ENCODE measurements around the gene GPR37. TPM values are rescaled to one million over a fixed set of nuclear protein-coding genes. Genes with fewer than 3 reads are reported as not detected.

The GPR37 gene
- total and polyA plus RNA-seq, 10 of the 15 experiments (the other 5 are each of a cell fraction or from before 2014, with no cell fraction given), result 0.02 TPM; not detected in 9

DNA sequence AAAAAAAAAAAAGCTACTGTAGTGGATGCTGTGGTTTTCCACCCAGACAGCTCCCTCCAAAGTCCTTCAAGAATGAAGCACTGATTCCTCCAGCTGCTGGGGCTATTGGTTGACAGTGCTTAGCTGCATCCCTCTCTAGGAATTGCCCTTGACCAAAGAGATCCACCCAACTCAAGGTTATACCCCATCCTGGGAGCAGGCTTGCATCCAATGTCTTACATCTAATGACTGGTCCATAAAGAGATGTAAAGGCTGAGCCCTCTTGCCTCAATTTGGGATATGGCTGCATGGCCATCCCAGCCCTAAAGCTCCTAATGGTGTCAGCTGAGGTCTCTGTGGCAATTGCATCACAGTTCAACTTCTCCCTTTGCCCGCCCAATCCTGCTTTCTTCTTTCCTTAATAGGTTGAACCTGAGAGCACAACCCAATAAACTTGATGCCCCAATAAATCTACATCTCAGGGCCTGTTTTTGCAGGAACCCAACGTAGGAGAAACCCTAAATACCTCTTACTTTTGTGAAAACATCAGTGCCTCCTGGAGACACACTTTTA is 4.4 kb downstream of the GPR37 start:
- Histone ChIP-seq H3K9me3 (replicated peaks; ENCODE audit: control insufficient read depth, insufficient read depth, low read length) (no peaks in the 10 kb centered on the region), H3K4me1 (ENCODE audit: control insufficient read depth, insufficient read depth, low read length) (no peaks in the 10 kb centered on the region; the same call in 1 of the 2 replicates), H3K27ac (ENCODE audit: control insufficient read depth, insufficient read depth) (no peak overlapping the region), H3K4me3 (no peak overlapping the region), H3K9ac (ENCODE audit: control insufficient read depth, insufficient read depth, low read length) (no peak overlapping the region), H3K79me2 (ENCODE audit: control insufficient read depth, insufficient read depth, low read length) (no peaks in the 10 kb centered on the region), H3K4me2 (ENCODE audit: control insufficient read depth, insufficient read depth) (no peak overlapping the region), H2AFZ (ENCODE audit: control insufficient read depth, low read depth, low read length) (no peak overlapping the region), H4K20me1 (ENCODE audit: control insufficient read depth, insufficient read depth) (no peaks in the 10 kb centered on the region), H3K27me3 (replicated peaks in 1 of 2; ENCODE audit: control insufficient read depth in 2 of 2, insufficient read depth in 2 of 2, low read length in 1 of 2) (peaks cover 10 to 13% of the 10 kb centered on the region in 2 experiments), H3K36me3 (ENCODE audit: control insufficient read depth in 2 of 2, insufficient read depth in 2 of 2, low read length in 1 of 2) (no peaks in the 10 kb centered on the region)
- FAIRE-seq, result no peak
- no peak for DNase-seq (ENCODE audit: low read depth, low spot score)
- WGBS (ENCODE audit: insufficient coverage, insufficient replicate concordance, low lambda C conversion rate, missing lambda C conversion rate), result 3% methylated on average over 2 of the region's 2 CpGs
- ChIA-PET POLR2A (no interaction called here), SMC1A (ENCODE audit: uncharacterized antibody, unreplicated experiment) (no interaction called here), CTCF (interaction anchor here (0.7 kb wide), 1 partner anchor 799 kb away, joined by 3 read pairs; no protein-coding TSS in a partner anchor), RAD21 (ENCODE audit: unreplicated experiment) (no interaction called here)
- intact Hi-C loops (cut with micrococcal nuclease; ENCODE audit: unreplicated experiment) (no loop called here), in situ Hi-C loops (cut with MboI) (no loop called here)
- no peak for ATAC-seq
- TF ChIP-seq, protein P1, sequence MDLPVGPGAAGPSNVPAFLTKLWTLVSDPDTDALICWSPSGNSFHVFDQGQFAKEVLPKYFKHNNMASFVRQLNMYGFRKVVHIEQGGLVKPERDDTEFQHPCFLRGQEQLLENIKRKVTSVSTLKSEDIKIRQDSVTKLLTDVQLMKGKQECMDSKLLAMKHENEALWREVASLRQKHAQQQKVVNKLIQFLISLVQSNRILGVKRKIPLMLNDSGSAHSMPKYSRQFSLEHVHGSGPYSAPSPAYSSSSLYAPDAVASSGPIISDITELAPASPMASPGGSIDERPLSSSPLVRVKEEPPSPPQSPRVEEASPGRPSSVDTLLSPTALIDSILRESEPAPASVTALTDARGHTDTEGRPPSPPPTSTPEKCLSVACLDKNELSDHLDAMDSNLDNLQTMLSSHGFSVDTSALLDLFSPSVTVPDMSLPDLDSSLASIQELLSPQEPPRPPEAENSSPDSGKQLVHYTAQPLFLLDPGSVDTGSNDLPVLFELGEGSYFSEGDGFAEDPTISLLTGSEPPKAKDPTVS (IDR thresholded peaks at IDR 0.05; ENCODE audit: low read depth, low read length), result no peak
- no peak for TF ChIP-seq RB1 (IDR thresholded peaks at IDR 0.05; ENCODE audit: borderline replicate concordance)
- no peak for TF ChIP-seq ZNF622 (IDR thresholded peaks at IDR 0.05)
- TF ChIP-seq, protein P2, sequence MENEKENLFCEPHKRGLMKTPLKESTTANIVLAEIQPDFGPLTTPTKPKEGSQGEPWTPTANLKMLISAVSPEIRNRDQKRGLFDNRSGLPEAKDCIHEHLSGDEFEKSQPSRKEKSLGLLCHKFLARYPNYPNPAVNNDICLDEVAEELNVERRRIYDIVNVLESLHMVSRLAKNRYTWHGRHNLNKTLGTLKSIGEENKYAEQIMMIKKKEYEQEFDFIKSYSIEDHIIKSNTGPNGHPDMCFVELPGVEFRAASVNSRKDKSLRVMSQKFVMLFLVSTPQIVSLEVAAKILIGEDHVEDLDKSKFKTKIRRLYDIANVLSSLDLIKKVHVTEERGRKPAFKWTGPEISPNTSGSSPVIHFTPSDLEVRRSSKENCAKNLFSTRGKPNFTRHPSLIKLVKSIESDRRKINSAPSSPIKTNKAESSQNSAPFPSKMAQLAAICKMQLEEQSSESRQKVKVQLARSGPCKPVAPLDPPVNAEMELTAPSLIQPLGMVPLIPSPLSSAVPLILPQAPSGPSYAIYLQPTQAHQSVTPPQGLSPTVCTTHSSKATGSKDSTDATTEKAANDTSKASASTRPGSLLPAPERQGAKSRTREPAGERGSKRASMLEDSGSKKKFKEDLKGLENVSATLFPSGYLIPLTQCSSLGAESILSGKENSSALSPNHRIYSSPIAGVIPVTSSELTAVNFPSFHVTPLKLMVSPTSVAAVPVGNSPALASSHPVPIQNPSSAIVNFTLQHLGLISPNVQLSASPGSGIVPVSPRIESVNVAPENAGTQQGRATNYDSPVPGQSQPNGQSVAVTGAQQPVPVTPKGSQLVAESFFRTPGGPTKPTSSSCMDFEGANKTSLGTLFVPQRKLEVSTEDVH (IDR thresholded peaks at IDR 0.05; ENCODE audit: low read depth, partially characterized antibody), result no peak
- TF ChIP-seq, protein P3, sequence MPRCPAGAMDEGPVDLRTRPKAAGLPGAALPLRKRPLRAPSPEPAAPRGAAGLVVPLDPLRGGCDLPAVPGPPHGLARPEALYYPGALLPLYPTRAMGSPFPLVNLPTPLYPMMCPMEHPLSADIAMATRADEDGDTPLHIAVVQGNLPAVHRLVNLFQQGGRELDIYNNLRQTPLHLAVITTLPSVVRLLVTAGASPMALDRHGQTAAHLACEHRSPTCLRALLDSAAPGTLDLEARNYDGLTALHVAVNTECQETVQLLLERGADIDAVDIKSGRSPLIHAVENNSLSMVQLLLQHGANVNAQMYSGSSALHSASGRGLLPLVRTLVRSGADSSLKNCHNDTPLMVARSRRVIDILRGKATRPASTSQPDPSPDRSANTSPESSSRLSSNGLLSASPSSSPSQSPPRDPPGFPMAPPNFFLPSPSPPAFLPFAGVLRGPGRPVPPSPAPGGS (IDR thresholded peaks at IDR 0.05; ENCODE audit: borderline replicate concordance, insufficient read depth, low read depth, low read length, poor library complexity, severe bottlenecking), result no peak
- TF ChIP-seq SMAD1 (IDR thresholded peaks at IDR 0.05; ENCODE audit: low read depth, partially characterized antibody), result no peak
- TF ChIP-seq, protein P4, sequence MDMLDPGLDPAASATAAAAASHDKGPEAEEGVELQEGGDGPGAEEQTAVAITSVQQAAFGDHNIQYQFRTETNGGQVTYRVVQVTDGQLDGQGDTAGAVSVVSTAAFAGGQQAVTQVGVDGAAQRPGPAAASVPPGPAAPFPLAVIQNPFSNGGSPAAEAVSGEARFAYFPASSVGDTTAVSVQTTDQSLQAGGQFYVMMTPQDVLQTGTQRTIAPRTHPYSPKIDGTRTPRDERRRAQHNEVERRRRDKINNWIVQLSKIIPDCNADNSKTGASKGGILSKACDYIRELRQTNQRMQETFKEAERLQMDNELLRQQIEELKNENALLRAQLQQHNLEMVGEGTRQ (IDR thresholded peaks at IDR 0.05; ENCODE audit: borderline replicate concordance, low read depth, low read length), result no peak
- TF ChIP-seq, protein P5, sequence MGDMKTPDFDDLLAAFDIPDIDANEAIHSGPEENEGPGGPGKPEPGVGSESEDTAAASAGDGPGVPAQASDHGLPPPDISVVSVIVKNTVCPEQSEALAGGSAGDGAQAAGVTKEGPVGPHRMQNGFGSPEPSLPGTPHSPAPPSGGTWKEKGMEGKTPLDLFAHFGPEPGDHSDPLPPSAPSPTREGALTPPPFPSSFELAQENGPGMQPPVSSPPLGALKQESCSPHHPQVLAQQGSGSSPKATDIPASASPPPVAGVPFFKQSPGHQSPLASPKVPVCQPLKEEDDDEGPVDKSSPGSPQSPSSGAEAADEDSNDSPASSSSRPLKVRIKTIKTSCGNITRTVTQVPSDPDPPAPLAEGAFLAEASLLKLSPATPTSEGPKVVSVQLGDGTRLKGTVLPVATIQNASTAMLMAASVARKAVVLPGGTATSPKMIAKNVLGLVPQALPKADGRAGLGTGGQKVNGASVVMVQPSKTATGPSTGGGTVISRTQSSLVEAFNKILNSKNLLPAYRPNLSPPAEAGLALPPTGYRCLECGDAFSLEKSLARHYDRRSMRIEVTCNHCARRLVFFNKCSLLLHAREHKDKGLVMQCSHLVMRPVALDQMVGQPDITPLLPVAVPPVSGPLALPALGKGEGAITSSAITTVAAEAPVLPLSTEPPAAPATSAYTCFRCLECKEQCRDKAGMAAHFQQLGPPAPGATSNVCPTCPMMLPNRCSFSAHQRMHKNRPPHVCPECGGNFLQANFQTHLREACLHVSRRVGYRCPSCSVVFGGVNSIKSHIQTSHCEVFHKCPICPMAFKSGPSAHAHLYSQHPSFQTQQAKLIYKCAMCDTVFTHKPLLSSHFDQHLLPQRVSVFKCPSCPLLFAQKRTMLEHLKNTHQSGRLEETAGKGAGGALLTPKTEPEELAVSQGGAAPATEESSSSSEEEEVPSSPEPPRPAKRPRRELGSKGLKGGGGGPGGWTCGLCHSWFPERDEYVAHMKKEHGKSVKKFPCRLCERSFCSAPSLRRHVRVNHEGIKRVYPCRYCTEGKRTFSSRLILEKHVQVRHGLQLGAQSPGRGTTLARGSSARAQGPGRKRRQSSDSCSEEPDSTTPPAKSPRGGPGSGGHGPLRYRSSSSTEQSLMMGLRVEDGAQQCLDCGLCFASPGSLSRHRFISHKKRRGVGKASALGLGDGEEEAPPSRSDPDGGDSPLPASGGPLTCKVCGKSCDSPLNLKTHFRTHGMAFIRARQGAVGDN (IDR thresholded peaks at IDR 0.05), result no peak
- TF ChIP-seq HDAC2 (IDR thresholded peaks at IDR 0.05), result no peak
- no peak for TF ChIP-seq MTA2 (IDR thresholded peaks at IDR 0.05; ENCODE audit: low read depth)
- TF ChIP-seq ETV6 (conservative IDR thresholded peaks at IDR 0.05 in 1 of 2, IDR thresholded peaks at IDR 0.05 in 1 of 2; ENCODE audit: borderline replicate concordance in 1 of 2, low read depth in 1 of 2), result no peak
- no TSS peak for BruUV-seq (replicated peaks)

Measured in GM12878 (cell line).